ENCODE results near the gene FGG.
A peak's percentile ranks its signal among the peaks of the same experiment; 100 is the strongest.

Gene FGG

DNA sequence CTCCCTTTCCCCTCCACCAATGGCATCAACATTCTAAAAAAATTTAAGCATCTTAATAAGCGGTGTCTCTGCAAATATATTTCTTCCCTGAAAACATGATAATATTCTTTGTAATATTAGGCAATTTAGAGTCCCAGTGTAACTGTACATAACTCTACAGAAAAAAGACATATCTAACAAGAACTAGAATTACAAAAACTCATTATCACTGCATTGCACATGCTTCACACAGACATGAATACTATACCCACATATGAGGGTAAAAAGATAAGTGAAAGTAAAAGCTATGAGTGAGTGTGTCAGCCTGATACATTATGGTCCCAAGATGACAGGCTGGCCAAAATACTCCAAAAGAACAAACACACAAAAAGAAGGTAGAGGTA lies 52.0 kb downstream of the FGG start:
- FAIRE-seq = no peak
- no peak for DNase-seq (ENCODE audit: extremely low spot score, insufficient read length, low read depth)

DNA sequence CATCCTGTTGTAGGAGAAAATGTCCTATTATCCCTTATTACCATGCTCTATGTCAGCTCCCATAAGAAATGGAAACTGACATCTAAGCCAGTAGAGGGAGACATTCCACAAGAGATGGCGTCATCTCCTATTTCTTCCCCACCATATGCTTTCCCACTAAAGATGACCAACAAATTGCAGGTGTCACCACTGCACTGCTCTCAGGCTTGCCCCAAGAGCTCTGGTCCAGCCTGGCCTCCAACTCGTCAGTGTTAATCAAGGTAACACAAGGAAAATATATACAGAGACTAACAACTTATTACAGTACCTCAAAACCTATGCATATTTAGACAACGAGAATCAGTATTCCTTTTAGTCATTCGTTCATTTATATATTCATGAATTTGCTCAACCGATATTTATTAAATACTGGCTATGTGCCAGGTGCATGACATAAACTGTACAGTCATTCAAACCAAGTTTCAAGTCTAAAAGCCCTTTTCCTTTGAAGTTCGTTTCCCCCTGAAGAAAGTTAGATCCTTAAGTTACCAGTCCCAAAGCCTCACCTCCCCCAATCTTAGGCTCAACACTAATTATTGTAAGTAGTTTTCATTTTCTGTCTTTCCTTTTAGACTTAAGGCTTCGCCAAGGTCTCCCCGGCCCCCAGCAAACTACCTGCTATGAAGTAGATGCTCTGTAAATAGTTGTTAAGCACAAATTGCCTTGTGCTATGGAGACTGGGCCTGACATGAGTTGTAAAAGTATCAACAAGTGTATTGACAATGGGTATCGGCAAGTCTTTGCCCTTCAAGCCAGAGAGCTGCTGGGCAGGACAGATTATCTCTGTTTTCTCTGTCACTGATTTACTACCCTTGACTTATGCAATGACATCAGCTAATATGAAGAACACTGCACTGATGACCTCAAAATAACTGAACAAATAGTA lies 52.7 kb downstream of the FGG start:
- DNase-seq (ENCODE audit: extremely low spot score, insufficient read length, low read depth) (peak; percentile 15), FAIRE-seq (peak; percentile 86)

DNA sequence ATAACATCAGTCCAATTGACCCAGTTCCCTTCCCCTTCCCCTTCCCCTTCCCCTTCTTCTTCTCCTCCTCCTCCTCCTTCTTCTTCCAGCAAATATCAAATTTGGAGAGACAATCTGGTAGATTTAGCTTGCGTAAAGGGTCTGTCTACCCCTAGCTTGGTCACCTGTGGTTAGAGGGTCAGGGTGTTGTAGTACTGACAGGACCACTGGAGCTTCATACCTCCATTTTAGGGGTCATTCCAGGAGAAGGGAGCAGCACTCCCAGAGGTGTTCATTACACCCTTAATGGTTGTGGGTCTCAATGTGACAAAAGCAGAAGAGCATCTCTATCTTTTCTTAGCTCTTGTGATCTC lies 53.3 kb downstream of the FGG start:
- no peak for DNase-seq (ENCODE audit: extremely low spot score, insufficient read length, low read depth)
- no peak for FAIRE-seq
